NCI-H460 (cell line): Measurements from ENCODE around the gene CHRNA5. TPM values are rescaled to one million over a fixed set of nuclear protein-coding genes. Genes with fewer than 3 reads are reported as not detected.

Experiments used
- DNase-seq: peaks from one replicate; pipeline ENCODE4 v3.0.0-alpha.2; 2016; ENCODE audit warnings: low read depth; ENCODE audit errors: extremely low read depth
- total RNA-seq: library from RNA; depleted of rRNA; stranded (reverse); fragments of >200 nt; shearing (Covaris generic); gene quantifications from 2 replicates; pipeline ENCODE4 v1.2.3, GENCODE V29; 2014

Gene CHRNA5
- total RNA-seq, 1 experiment from 2014 or later = 21.0 TPM

- DNase-seq = no peak
Measured at GRCh38 chr15:78619022-78619950, 54.0 kb downstream of the CHRNA5 start.

GRCh38 chr15:78620021-78620526 is 54.8 kb downstream of the CHRNA5 start:
- DNase-seq = no peak

GRCh38 chr15:78620527-78621421 is 55.5 kb downstream of the CHRNA5 start, which contains the start of gene CHRNA3:
CHRNA3 (minus strand) TSS chr15:78620996; CDS start chr15:78620794, 202 bp downstream.
- DNase-seq = no peak

- DNase-seq = no peak
Measured at GRCh38 chr15:78621810-78622402, 56.6 kb downstream of the CHRNA5 start.

GRCh38 chr15:78623786-78624497 is 58.6 kb downstream of the CHRNA5 start:
- no peak for DNase-seq

GRCh38 chr15:78624651-78625590 is 59.6 kb downstream of the CHRNA5 start:
- DNase-seq = no peak

- DNase-seq = no peak
Measured at GRCh38 chr15:78625606-78626280, 60.4 kb downstream of the CHRNA5 start.

GRCh38 chr15:78626381-78626995 is 61.2 kb downstream of the CHRNA5 start:
- no peak for DNase-seq

- DNase-seq = no peak
Measured at GRCh38 chr15:78627348-78627747, 62.0 kb downstream of the CHRNA5 start.

- DNase-seq = no peak
Measured at GRCh38 chr15:78628227-78628626, 62.9 kb downstream of the CHRNA5 start.

- DNase-seq = no peak
Measured at GRCh38 chr15:78629031-78629715, 63.9 kb downstream of the CHRNA5 start.

- DNase-seq = no peak
Measured at GRCh38 chr15:78629716-78630065, 64.4 kb downstream of the CHRNA5 start.

- no peak for DNase-seq
Measured at GRCh38 chr15:78630886-78631633, 65.7 kb downstream of the CHRNA5 start.

- DNase-seq = no peak
Measured at GRCh38 chr15:78633348-78633747, 68.0 kb downstream of the CHRNA5 start.

- DNase-seq = no peak
Measured at GRCh38 chr15:78634210-78635145, 69.2 kb downstream of the CHRNA5 start.

GRCh38 chr15:78635346-78635745 is 70.0 kb downstream of the CHRNA5 start:
- no peak for DNase-seq
